HG02588 (cell line): ENCODE results near the gene MVB12A.

Experiments used
- ATAC-seq: cut with Tn5 transposase; IDR thresholded peaks from one replicate; pipeline ENCODE4 v1.9.1; 2021; ENCODE audit warnings: mild to moderate bottlenecking, moderate library complexity; ENCODE audit not compliant: unreplicated experiment

MVB12A gene

GRCh38 chr19:17470068-17470841 is 50.4 kb downstream of the MVB12A start, which contains the start of gene SLC27A1:
SLC27A1 (plus strand) TSS chr19:17470524; CDS start chr19:17470541, 17 bp downstream.
- ATAC-seq = peak; percentile 70

GRCh38 chr19:17471410-17472125 is 51.7 kb downstream of the MVB12A start:
- ATAC-seq = no peak

GRCh38 chr19:17473041-17473440 is 53.2 kb downstream of the MVB12A start:
- ATAC-seq = no peak
